GM12878 (cell line): ENCODE measurements around the gene AQP3.

ENCODE experiments used
- CHD1 ChIP-seq: IDR thresholded peaks from 2 replicates; pipeline ENCODE4 v1.6.1; 2012; ENCODE audit warnings: low read depth, low read length, improper control_type of control experiment
- HDAC6 ChIP-seq: fragments of 200-600 bp; sonication (generic); IDR thresholded peaks from one replicate; pipeline ENCODE4 v1.8.0; 2017; ENCODE audit warnings: antibody characterized with exemption; ENCODE audit not compliant: unreplicated experiment
- RAD21 ChIP-seq: IDR thresholded peaks from 2 replicates; pipeline ENCODE4 v1.6.1; 2011; ENCODE audit warnings: mild to moderate bottlenecking, low read depth, low read length, moderate library complexity; ENCODE audit not compliant: insufficient read depth
- SP1 ChIP-seq: IDR thresholded peaks from one replicate; pipeline ENCODE4 v1.6.1; 2011; ENCODE audit warnings: low read depth, low read length
- STAT3 ChIP-seq: IDR thresholded peaks from 2 replicates; pipeline ENCODE4 v1.6.1; 2011; ENCODE audit warnings: low read depth, low read length, improper control_type of control experiment
- TCF3 ChIP-seq: IDR thresholded peaks from 2 replicates; pipeline ENCODE4 v1.6.1; 2012; ENCODE audit warnings: low read depth, mild to moderate bottlenecking, low read length, borderline replicate concordance; ENCODE audit not compliant: insufficient read depth
- TF ChIP-seq, protein P1 (sequence below): IDR thresholded peaks from 2 replicates; pipeline ENCODE4 v1.6.1; 2011; ENCODE audit warnings: low read depth, mild to moderate bottlenecking, low read length, moderate library complexity, borderline replicate concordance; ENCODE audit errors: extremely low read depth
- TF ChIP-seq, protein P2 (sequence below), 3 experiments: IDR thresholded peaks in 2 of 3; conservative IDR thresholded peaks in 1 of 3; 2 replicates each; pipeline ENCODE4 v1.5.1; 2011; ENCODE audit warnings: low read depth in 3 of 3, low read length in 3 of 3, mild to moderate bottlenecking in 3 of 3, control low read depth in 2 of 3, moderate library complexity in 2 of 3, inconsistent platforms in 1 of 3, mixed read lengths in 1 of 3; ENCODE audit not compliant: control insufficient read depth in 2 of 3, insufficient read depth in 1 of 3; ENCODE audit errors: extremely low read depth in 1 of 3

DNA sequence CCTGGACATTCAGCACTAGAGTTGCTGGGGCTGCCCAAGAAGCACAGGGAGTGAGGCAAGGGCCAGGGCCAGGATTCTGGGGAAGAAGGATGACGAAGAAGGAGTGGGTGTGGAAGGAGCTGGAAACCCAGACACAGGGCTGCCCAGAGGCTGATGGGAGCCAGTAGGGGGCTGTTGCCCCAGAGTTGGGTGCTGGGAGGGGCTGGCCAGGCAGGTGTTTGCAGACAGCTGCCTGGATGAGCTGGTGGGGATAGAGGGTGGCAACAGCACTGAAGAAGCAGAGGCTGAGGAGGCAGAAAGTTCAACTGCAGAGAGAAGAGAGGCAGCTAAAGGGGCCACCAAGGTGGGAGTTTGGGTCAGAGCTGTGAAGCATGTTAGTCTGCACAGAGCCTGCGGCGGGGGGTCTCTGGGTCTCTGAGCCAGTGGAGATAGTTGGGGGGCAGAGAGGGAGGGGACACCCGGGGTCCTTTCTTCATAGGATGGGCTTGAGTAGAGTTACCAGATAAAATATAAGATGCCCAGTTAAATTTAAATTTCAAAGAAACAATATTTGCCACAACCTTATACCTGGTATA is 42.5 kb downstream of the AQP3 start:
- TF ChIP-seq, protein P1, sequence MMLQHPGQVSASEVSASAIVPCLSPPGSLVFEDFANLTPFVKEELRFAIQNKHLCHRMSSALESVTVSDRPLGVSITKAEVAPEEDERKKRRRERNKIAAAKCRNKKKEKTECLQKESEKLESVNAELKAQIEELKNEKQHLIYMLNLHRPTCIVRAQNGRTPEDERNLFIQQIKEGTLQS, result no peak
- no peak for TF ChIP-seq STAT3
- no peak for TF ChIP-seq RAD21
- TF ChIP-seq, protein P2, sequence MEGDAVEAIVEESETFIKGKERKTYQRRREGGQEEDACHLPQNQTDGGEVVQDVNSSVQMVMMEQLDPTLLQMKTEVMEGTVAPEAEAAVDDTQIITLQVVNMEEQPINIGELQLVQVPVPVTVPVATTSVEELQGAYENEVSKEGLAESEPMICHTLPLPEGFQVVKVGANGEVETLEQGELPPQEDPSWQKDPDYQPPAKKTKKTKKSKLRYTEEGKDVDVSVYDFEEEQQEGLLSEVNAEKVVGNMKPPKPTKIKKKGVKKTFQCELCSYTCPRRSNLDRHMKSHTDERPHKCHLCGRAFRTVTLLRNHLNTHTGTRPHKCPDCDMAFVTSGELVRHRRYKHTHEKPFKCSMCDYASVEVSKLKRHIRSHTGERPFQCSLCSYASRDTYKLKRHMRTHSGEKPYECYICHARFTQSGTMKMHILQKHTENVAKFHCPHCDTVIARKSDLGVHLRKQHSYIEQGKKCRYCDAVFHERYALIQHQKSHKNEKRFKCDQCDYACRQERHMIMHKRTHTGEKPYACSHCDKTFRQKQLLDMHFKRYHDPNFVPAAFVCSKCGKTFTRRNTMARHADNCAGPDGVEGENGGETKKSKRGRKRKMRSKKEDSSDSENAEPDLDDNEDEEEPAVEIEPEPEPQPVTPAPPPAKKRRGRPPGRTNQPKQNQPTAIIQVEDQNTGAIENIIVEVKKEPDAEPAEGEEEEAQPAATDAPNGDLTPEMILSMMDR (IDR thresholded peaks at IDR 0.05 in 2 of 3, conservative IDR thresholded peaks at IDR 0.05 in 1 of 3; ENCODE audit: control insufficient read depth in 2 of 3, extremely low read depth in 1 of 3, insufficient read depth in 1 of 3, low read depth in 3 of 3, low read length in 3 of 3), result no peak
- TF ChIP-seq CHD1, result no peak
- no peak for TF ChIP-seq TCF3
- TF ChIP-seq SP1, result no peak
- no peak for TF ChIP-seq HDAC6
